Neutrophil (primary cell): ENCODE results near the gene TET1.
"Not testable (repeated sequence)": the region's sequence is repeated elsewhere in the genome, so short reads cannot be mapped to it uniquely, and the experiment has no call there.

Source experiments
- H3K27ac ChIP-seq: fragments of 200-600 bp; sonication (generic); 2 replicates; pipeline ENCODE4 v1.5.1; 2016; ENCODE audit warnings: mild to moderate bottlenecking, moderate library complexity
- H3K27me3 ChIP-seq: fragments of 200-600 bp; sonication (generic); 2 replicates; pipeline ENCODE4 v1.6.0; 2016; ENCODE audit warnings: mild to moderate bottlenecking
- H3K36me3 ChIP-seq: fragments of 200-600 bp; sonication (generic); 2 replicates; pipeline ENCODE4 v1.5.1; 2017
- H3K4me1 ChIP-seq, 2 experiments: fragments of 200-600 bp in 1 of 2; sonication (generic) in 1 of 2; 1 replicate in 1 of 2; 2 replicates in 1 of 2; pipeline versions ENCODE4 v1.5.1 to v1.6.1; 2013 to 2016; ENCODE audit warnings: low read depth in 1 of 2, low read length in 1 of 2, mild to moderate bottlenecking in 1 of 2, moderate library complexity in 1 of 2; ENCODE audit not compliant: control insufficient read depth in 1 of 2, insufficient read depth in 1 of 2
- H3K4me3 ChIP-seq, 2 experiments: fragments of 200-600 bp in 1 of 2; sonication (generic) in 1 of 2; 1 replicate in 1 of 2; 2 replicates in 1 of 2; pipeline ENCODE4 v1.5.1; 2013 to 2016; ENCODE audit warnings: low read depth in 1 of 2, low read length in 1 of 2, mild to moderate bottlenecking in 1 of 2, moderate library complexity in 1 of 2
- H3K9me3 ChIP-seq: fragments of 200-600 bp; sonication (generic); 2 replicates; pipeline ENCODE4 v1.5.1; 2016
- CTCF ChIP-seq: fragments of 200-600 bp; sonication (generic); IDR thresholded peaks from 2 replicates; pipeline ENCODE4 v1.5.1; 2016; ENCODE audit warnings: antibody characterized with exemption

Gene TET1

GRCh38 chr10:68633816-68634466, 73.8 kb downstream of the TET1 start:
- H3K4me3 ChIP-seq, result no peak overlapping the region
- H3K27me3 ChIP-seq, result no peaks in the 10 kb centered on the region
- H3K36me3 ChIP-seq, result no peaks in the 10 kb centered on the region
- no peaks in the 10 kb centered on the region for H3K9me3 ChIP-seq
- no peak overlapping the region for H3K27ac ChIP-seq
- no peaks in the 10 kb centered on the region for H3K4me1 ChIP-seq
- TF ChIP-seq CTCF, result no peak

GRCh38 chr10:68636335-68636734, 76.2 kb downstream of the TET1 start:
- H3K36me3 ChIP-seq, result no peaks in the 10 kb centered on the region
- no peak overlapping the region for H3K27ac ChIP-seq
- H3K27me3 ChIP-seq, result no peaks in the 10 kb centered on the region
- H3K4me1 ChIP-seq, result no peaks in the 10 kb centered on the region
- no peak overlapping the region for H3K4me3 ChIP-seq
- H3K9me3 ChIP-seq, result no peaks in the 10 kb centered on the region
- no peak for TF ChIP-seq CTCF

- not testable (repeated sequence) for H3K4me3 ChIP-seq, H3K4me1 ChIP-seq, H3K36me3 ChIP-seq, H3K9me3 ChIP-seq, H3K27me3 ChIP-seq, H3K27ac ChIP-seq
Observed at GRCh38 chr10:68643550-68643949, 83.4 kb downstream of the TET1 start.

GRCh38 chr10:68647672-68648341, 87.7 kb downstream of the TET1 start:
- no peak for TF ChIP-seq CTCF
- Histone ChIP-seq H3K4me1 (no peaks in the 10 kb centered on the region), H3K27me3 (no peaks in the 10 kb centered on the region), H3K9me3 (no peaks in the 10 kb centered on the region), H3K27ac (no peak overlapping the region), H3K36me3 (no peaks in the 10 kb centered on the region), H3K4me3 (no peak overlapping the region)

GRCh38 chr10:68655620-68656126, 95.5 kb downstream of the TET1 start:
- TF ChIP-seq CTCF, result no peak

GRCh38 chr10:68665841-68666240, 105.7 kb downstream of the TET1 start:
- no peak for TF ChIP-seq CTCF

More at GRCh38 chr10:68655620-68656126, 95.5 kb downstream of the TET1 start:
- Histone ChIP-seq H3K4me3 (no peak overlapping the region), H3K27me3 (no peaks in the 10 kb centered on the region), H3K4me1 (no peaks in the 10 kb centered on the region), H3K9me3 (no peaks in the 10 kb centered on the region), H3K27ac (no peak overlapping the region), H3K36me3 (no peaks in the 10 kb centered on the region)

More at GRCh38 chr10:68665841-68666240, 105.7 kb downstream of the TET1 start:
- no peaks in the 10 kb centered on the region for H3K9me3 ChIP-seq
- H3K36me3 ChIP-seq, result no peaks in the 10 kb centered on the region
- H3K27me3 ChIP-seq, result no peaks in the 10 kb centered on the region
- no peaks in the 10 kb centered on the region for H3K4me1 ChIP-seq
- H3K4me3 ChIP-seq, result no peak overlapping the region
- no peak overlapping the region for H3K27ac ChIP-seq
